Stomach (tissue), 4 donors: Measurements from ENCODE around the gene SGMS1.

Experiments
- CTCF ChIP-seq, 7 experiments: fragments of 450-650 bp in 4 of 7; fragments of 200-600 bp in 3 of 7; sonication (generic) in 3 of 7; IDR thresholded peaks; one replicate each; pipeline ENCODE4 v1.5.1; 2016 to 2019; ENCODE audit warnings: antibody characterized with exemption in 7 of 7, control low read depth in 2 of 7, mild to moderate bottlenecking in 1 of 7
- POLR2AphosphoS5 ChIP-seq, 3 donors: sonication (generic); formaldehyde crosslinking; IDR thresholded peaks; one replicate each; pipeline ENCODE4 v1.6.1; 2016; ENCODE audit warnings: antibody characterized with exemption in 3 of 3

GRCh38 chr10:50545846-50546245, 77.9 kb downstream of the SGMS1 start:
- TF ChIP-seq CTCF (IDR thresholded peaks at IDR 0.05) (no peak), POLR2AphosphoS5 (IDR thresholded peaks at IDR 0.05) (no peak)
